Activated CD4-positive, CD25-positive, alpha-beta regulatory T cell (primary cell): ENCODE data around the gene RNASEL.

ENCODE experiments used
- DNase-seq, 4 experiments: peaks; one replicate each; lab custom pipeline; 2025; lab: John Stamatoyannopoulos, UW

The RNASEL gene

DNA sequence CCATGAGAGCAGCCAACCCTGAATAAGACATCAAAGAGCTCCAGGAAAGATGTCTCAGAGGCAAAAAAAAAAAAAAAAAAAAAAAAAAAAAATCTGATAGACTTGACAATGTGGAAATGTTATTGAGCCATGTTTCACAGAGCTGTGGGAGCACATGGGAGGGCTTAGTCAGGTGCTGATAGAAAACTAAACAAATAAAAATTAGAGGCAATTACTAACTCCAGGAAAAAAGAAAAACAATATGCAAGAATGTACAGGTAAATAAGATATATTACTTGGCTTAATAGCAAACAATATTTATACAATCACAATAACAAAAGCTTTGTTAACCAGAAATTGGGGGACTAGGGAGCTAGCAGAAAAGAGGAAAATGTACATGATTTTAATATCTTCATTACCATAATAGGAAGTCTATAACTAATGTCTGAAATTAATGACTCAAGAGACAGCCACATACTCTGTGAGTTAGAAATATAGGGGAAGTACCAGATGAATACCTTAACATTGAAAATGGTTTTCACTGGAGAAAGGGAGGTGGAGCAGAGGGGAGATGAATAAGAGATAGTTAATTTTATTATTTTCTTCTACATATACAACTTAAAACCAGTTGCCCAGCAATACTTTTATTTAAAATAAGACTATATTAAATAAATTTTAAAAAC, 32.0 kb upstream of the RNASEL start:
- no peak for DNase-seq

GRCh38 chr1:182617734-182618351, 28.8 kb upstream of the RNASEL start:
- DNase-seq, result no peak

DNA sequence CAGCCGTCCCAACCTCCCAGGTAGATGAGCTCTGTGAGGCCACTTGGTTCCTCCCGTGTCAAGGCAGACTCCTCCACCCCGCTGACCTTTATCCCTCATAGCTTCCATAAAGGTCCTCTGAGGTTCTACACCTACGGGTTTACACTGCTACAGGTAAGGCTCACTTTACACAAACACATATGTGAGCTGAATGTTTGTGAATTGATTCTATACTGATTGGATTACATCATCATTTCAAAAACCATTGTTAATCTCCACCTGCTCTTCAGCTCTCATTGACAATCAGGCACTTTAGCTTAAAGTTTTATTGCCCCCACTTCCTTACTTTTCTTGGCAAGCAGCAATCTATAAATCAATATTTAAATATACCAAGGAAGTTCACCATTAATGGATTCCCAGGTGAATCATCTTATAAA, 28.0 kb upstream of the RNASEL start:
- DNase-seq, result no peak

- peak; percentile 41 to 56 (median 48) for DNase-seq
Measured at GRCh38 chr1:182616130-182617013, 27.3 kb upstream of the RNASEL start.

DNA sequence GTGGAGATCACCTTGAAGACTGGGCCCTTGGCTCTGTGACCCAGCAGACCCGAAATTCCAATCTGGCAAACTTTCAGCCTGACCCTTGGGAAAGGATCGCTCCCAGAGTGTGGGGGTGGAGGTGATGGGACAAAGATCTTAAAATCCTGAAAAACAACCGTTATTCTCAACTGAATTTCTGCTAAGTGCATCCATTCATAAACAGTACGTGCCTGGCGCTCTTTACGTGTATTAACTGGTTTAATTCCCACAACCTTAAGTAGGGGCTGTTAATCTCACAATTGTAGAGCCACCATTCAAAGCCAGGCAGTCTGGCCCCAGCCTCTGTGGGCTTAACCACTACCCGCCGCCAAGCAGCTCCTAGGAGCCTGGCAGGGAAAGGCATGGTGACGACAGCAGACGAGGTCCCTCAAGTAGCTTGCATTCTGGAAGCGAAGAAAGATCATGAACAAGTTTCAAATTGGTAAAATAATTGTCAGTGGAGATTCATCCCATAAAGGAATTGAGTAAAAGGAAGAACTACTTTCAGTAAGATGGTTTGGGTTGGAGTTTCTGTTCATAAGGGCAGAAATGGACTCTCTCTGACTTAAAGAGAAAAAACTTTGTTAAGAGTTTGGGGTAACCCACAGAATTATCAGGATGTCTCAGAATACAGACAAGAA, 26.5 kb upstream of the RNASEL start:
- DNase-seq, result no peak

DNA sequence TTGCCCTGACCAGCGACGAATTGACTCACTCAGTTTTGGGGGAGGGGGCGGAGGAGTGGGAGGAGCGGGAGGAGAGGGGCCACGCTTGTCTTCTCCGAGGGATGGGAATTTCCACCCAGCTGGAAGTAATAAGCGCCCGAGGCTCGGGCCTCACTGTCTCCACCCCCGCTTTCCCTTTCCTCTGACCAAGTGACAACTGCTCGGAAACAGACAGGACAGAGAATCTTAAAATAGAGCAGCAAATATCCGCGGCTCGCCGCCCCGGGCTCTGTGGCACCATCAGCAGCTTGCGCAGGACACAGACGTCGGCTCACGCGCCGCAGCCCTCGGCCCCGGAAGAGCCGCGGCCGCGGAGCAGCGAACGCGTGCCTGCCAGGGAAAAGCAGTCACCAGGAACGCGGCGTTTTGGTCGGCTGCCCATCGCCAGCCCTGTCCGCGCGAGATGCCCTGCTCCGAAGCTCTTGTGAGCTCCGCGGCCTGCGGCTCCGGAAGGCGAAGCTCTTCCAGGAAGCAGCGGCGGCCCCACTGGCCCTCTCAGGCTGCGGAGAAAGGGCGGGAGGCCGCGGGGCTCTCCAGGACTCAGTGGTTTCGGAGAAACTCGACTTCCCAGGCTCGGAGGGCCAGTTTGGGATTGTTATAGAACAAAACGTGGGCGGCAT, 25.9 kb upstream of the RNASEL start:
- peak in 3 of 4 experiments; percentile 17 to 41 (median 19) for DNase-seq

DNA sequence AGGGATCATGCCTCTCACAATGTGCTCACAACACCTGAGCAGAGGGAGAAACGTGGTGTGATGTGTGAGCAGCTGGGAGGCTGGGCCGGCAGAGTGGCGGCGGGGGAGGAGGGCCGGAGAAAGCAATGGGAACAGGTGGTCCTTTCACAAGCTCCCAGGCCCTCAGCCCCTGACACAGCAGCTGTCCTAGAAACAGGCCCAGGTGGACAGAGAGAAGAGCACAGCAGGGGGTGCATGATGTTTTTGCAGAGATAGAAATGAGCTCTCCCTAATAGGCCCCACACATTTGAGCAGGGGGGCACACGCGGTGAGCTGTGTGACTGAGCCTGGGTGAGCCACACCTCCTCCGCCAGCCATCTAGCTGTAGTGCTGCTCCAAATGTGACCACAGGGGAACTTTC, 22.7 kb upstream of the RNASEL start:
- DNase-seq, result no peak

DNA sequence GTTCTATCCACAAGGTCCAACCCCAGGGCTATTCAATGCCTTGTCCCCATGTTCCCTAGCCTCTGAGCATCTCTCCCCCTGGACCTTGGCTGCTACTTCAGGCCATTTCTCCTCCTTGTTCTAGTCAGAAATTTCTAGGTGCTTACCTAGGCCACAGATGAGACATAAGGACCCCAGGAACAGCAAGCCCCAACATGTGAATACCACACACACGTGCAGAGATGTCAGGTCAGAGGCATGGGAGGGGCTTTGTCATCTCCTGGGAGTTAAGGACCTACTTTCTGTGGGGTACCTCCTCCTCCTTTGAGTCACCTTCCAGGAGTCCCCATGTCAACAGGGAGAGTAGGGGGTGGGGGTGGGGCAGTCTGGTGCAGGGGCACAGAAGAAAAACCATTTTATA, 22.3 kb upstream of the RNASEL start:
- no peak for DNase-seq

- no peak for DNase-seq
Measured at GRCh38 chr1:182610606-182611194, 21.6 kb upstream of the RNASEL start.

- no peak for DNase-seq
Measured at GRCh38 chr1:182608845-182609610, 20.0 kb upstream of the RNASEL start.

- DNase-seq, result no peak
Measured at GRCh38 chr1:182608236-182608635, 19.2 kb upstream of the RNASEL start.

GRCh38 chr1:182607566-182607965, 18.5 kb upstream of the RNASEL start:
- no peak for DNase-seq

GRCh38 chr1:182604175-182605164, 15.4 kb upstream of the RNASEL start, which contains the start of gene RGS16:
RGS16 (minus strand) TSS chr1:182604389; CDS start chr1:182604259, 130 bp downstream.
- DNase-seq, result peak; percentile 78 to 88 (median 84)

DNA sequence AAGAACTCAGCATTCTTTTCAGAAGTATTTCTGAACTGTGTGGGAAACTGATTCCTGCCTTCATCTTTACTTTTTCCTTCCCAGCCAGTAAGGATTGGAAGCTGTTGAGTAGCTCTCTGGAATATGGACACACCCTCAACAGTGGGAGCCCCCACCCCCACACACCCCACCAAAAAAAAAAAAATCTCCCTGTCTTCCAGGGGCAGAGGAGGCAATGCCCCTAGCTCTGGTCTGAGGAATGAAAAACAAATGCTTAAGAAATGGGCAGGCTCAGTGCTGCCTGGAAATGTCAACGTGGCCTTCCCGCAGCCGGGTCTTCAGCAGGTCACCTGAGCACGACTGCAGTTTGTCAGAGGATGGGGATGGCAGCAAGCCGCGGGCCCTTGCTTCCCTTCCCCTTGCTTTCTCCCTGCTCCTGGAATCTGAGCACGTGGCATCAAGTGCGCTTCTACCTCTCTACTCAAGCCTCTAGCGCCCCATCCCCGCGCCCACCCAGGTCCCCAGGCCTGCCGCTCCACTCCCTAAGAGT, 14.7 kb upstream of the RNASEL start:
- no peak for DNase-seq

DNA sequence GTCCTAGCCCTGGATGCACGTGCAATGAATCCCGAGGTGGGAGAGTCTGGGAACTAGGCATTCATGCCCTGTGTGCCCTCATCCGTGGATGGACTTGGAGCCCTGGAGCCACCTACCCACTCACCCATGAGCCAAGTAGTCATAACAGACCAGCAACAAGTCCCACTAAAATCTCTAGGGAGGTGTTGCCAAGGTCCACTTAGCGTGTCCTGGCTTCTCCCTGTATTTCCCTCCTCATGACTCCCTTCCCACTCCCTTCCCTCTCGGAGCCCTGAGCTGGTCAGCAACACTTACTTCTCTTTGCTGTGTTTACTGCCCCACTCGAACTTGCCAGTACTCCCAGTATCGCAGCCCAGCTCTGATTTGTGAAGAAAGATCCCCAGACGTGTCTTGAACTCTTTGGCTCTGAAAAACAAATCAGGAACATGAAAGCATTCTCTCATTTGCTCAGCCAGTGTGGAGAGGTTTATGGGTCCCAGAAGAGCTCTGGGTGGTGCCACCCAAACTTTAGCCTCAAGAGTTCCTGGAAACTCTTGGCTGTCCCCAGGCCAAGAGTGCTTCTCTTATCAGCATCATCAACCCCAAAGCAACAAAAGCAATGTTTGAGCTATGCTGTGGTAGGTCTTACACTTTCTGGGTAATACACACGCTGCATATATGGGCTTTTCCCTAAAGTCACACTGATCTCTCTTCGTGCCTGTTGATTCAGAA, 14.0 kb upstream of the RNASEL start:
- DNase-seq, result no peak

DNA sequence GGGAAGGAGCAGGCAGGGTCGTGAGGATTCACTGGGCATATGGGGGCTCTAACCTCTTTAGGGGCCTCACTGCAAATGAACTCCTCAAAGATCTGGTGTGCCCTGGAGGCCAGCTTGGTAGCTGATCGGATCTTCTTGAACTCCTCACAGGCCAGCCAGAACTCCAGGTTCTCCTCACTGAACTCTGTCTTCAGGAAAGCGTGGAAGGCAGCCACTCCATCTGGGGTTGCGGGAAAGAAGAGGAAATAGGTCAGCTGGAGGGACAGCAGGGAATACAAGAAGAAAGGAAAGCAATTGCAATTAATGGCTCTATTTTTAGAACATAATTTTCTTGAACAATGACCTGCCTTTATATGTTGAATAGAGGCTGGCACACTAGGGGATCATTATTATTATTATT, 12.9 kb upstream of the RNASEL start:
- no peak for DNase-seq

DNA sequence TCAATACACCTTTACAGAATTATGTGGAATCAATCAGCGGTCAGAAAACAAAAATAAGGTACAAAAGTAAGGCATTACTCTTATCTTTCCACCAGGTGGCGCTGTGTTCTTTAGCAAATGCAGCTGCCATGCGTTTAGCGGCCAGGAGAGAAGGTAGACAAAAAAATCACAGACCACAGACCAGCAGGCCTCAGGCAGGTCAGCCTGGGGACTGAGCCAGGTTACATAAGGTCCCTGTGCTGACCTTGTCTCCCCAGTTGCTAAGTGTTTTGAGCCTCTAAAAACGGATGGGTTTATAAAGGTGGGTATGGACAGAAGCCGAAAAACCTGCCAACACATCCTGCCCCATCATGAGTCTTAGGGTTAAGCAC, 12.3 kb upstream of the RNASEL start:
- peak; percentile 32 to 49 (median 36) for DNase-seq

- no peak for DNase-seq
Measured at GRCh38 chr1:182600745-182601415, 11.8 kb upstream of the RNASEL start.
